ENCODE data around the gene ACBD6. TPM values are rescaled to one million over a fixed set of nuclear protein-coding genes. Genes with fewer than 3 reads are reported as not detected.

ACBD6 gene
- total and polyA plus RNA-seq, 2 donors (not counting 1 experiment from before 2014, with no cell fraction given), result 52.9 to 80.9 TPM

DNA sequence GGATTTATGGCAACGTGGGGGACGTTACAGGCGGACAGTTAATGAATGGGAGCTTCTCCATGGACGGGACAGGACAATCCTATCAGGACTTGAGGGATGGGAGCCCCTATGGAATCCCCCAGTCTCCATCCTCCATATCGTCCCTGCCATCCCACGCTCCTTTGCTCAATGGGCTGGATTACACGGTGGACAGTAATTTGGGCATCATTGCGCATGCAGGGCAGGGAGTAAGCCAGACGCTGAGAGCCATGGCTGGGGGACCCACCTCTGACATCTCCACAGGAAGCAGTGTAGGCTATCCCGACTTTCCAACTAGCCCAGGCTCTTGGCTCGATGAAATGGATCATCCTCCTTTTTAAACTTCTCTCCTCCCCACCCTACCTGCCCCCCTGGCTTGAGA, 228.2 kb downstream of the ACBD6 start:
- ATAC-seq (ENCODE audit: low read depth) (no peak), DNase-seq (no peak)
- no peak overlapping the region for H3K9ac ChIP-seq (ENCODE audit: low read length)
- no peak overlapping the region for H3K27ac Mint-ChIP-seq
- no peak overlapping the region for H2AFZ ChIP-seq (ENCODE audit: insufficient read depth, low read depth, low read length, poor library complexity, severe bottlenecking)
- TF ChIP-seq EZH2 (IDR thresholded peaks at IDR 0.05; ENCODE audit: borderline replicate concordance, insufficient read depth, low read depth, low read length, poor library complexity, severe bottlenecking), result no peak
- TF ChIP-seq, protein P1, sequence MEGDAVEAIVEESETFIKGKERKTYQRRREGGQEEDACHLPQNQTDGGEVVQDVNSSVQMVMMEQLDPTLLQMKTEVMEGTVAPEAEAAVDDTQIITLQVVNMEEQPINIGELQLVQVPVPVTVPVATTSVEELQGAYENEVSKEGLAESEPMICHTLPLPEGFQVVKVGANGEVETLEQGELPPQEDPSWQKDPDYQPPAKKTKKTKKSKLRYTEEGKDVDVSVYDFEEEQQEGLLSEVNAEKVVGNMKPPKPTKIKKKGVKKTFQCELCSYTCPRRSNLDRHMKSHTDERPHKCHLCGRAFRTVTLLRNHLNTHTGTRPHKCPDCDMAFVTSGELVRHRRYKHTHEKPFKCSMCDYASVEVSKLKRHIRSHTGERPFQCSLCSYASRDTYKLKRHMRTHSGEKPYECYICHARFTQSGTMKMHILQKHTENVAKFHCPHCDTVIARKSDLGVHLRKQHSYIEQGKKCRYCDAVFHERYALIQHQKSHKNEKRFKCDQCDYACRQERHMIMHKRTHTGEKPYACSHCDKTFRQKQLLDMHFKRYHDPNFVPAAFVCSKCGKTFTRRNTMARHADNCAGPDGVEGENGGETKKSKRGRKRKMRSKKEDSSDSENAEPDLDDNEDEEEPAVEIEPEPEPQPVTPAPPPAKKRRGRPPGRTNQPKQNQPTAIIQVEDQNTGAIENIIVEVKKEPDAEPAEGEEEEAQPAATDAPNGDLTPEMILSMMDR (IDR thresholded peaks at IDR 0.05), result no peak
- H3K4me3 Mint-ChIP-seq, result no peak overlapping the region
- no peak overlapping the region for H3K4me3 ChIP-seq (ENCODE audit: control extremely low read depth in 1 of 5, extremely low read depth in 1 of 5, insufficient read depth in 1 of 5, low read depth in 2 of 5, low read length in 4 of 5)
- ChIA-PET POLR2A (no interaction called here), CTCF (no interaction called here)
- H3K9me3 Mint-ChIP-seq (ENCODE audit: insufficient read depth), result no peaks in the 10 kb centered on the region
- intact Hi-C loops (cut with micrococcal nuclease), result no loop called here
- peaks cover 0 to 17% of the 10 kb centered on the region in 2 experiments for H3K36me3 ChIP-seq (replicated peaks in 1 of 2; ENCODE audit: control extremely low read depth in 1 of 2, control insufficient read depth in 1 of 2, extremely low read depth in 1 of 2, insufficient read depth in 2 of 2, low read length in 1 of 2)
- H3K9me3 ChIP-seq (ENCODE audit: control extremely low read depth in 1 of 3, control insufficient read depth in 2 of 3, insufficient read depth in 1 of 3, low read length in 2 of 3), result no peaks in the 10 kb centered on the region
- WGBS (ENCODE audit: insufficient coverage), result 98% methylated on average over 10 of the region's 11 CpGs
- no peaks in the 10 kb centered on the region for H3K79me2 ChIP-seq (ENCODE audit: control insufficient read depth, insufficient read depth, low read length)
- no peaks in the 10 kb centered on the region for H3K27me3 Mint-ChIP-seq
- H3K4me1 ChIP-seq (ENCODE audit: control insufficient read depth in 2 of 2, insufficient read depth in 2 of 2, low read length in 2 of 2), result peaks cover 0 to 3% of the 10 kb centered on the region in 2 donors
- no peaks in the 10 kb centered on the region for H4K20me1 ChIP-seq (ENCODE audit: control insufficient read depth, insufficient read depth, low read length, poor library complexity, severe bottlenecking)
- H3K4me2 ChIP-seq (replicated peaks; ENCODE audit: low read depth, low read length, poor library complexity, severe bottlenecking), result no peak overlapping the region
- H3K4me1 Mint-ChIP-seq, result no peaks in the 10 kb centered on the region
- H3K27ac ChIP-seq (ENCODE audit: low read length in 2 of 2), result no peak overlapping the region
- no peaks in the 10 kb centered on the region for H3K27me3 ChIP-seq (replicated peaks in 1 of 4; ENCODE audit: control extremely low read depth in 1 of 4, control insufficient read depth in 3 of 4, insufficient read depth in 4 of 4, low read length in 3 of 4)

DNA sequence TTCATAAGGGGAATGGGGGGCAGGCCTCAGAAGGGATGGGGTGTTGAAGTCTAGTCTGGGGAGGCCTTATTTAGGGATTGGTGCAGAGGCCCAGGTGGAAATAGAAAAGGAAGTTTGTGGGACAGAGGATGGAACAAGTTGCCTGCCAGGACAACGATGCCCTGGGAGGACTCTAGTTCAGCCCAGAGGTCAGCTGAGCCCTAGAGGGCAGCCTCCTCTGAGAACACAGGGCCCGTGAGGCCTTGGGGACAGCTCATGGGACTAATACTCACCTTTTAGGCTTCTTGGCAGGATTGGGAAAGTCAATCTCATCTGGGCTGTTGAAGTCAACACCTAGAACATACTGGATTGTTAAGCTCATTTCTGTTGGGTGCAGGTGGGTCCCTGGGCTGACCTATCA, 229.3 kb downstream of the ACBD6 start:
- Histone ChIP-seq H3K9me3 (ENCODE audit: control extremely low read depth in 1 of 3, control insufficient read depth in 2 of 3, insufficient read depth in 1 of 3, low read length in 2 of 3) (no peaks in the 10 kb centered on the region), H3K27ac (ENCODE audit: low read length in 2 of 2) (no peak overlapping the region), H3K4me2 (replicated peaks; ENCODE audit: low read depth, low read length, poor library complexity, severe bottlenecking) (no peak overlapping the region), H3K4me3 (ENCODE audit: control extremely low read depth in 1 of 5, extremely low read depth in 1 of 5, insufficient read depth in 1 of 5, low read depth in 2 of 5, low read length in 4 of 5) (no peak overlapping the region), H2AFZ (ENCODE audit: insufficient read depth, low read depth, low read length, poor library complexity, severe bottlenecking) (no peak overlapping the region), H3K9ac (ENCODE audit: low read length) (no peak overlapping the region), H3K36me3 (replicated peaks in 1 of 2; ENCODE audit: control extremely low read depth in 1 of 2, control insufficient read depth in 1 of 2, extremely low read depth in 1 of 2, insufficient read depth in 2 of 2, low read length in 1 of 2) (peaks cover 0 to 17% of the 10 kb centered on the region in 2 experiments), H3K79me2 (ENCODE audit: control insufficient read depth, insufficient read depth, low read length) (no peaks in the 10 kb centered on the region), H4K20me1 (ENCODE audit: control insufficient read depth, insufficient read depth, low read length, poor library complexity, severe bottlenecking) (no peaks in the 10 kb centered on the region), H3K27me3 (replicated peaks in 1 of 4; ENCODE audit: control extremely low read depth in 1 of 4, control insufficient read depth in 3 of 4, insufficient read depth in 4 of 4, low read length in 3 of 4) (no peaks in the 10 kb centered on the region), H3K4me1 (ENCODE audit: control insufficient read depth in 2 of 2, insufficient read depth in 2 of 2, low read length in 2 of 2) (no peaks in the 10 kb centered on the region)
- CTCF ChIA-PET, result no interaction called here
- H3K4me1 Mint-ChIP-seq, result no peaks in the 10 kb centered on the region
- DNase-seq, result no peak
- POLR2A ChIA-PET, result no interaction called here
- no peak for ATAC-seq (ENCODE audit: low read depth)
- no peak overlapping the region for H3K27ac Mint-ChIP-seq
- no peak overlapping the region for H3K4me3 Mint-ChIP-seq
- no peak for TF ChIP-seq EZH2 (IDR thresholded peaks at IDR 0.05; ENCODE audit: borderline replicate concordance, insufficient read depth, low read depth, low read length, poor library complexity, severe bottlenecking)
- TF ChIP-seq, protein P1 (IDR thresholded peaks at IDR 0.05), result no peak
- WGBS (ENCODE audit: insufficient coverage), result 100% methylated on average over 2 of the region's 2 CpGs
- no peaks in the 10 kb centered on the region for H3K27me3 Mint-ChIP-seq
- no peaks in the 10 kb centered on the region for H3K9me3 Mint-ChIP-seq (ENCODE audit: insufficient read depth)
- intact Hi-C loops (cut with micrococcal nuclease), result no loop called here

Measured in B cell (primary cell).